Gastroesophageal sphincter (tissue), 3 donors: ENCODE measurements around the gene P2RX1.

Experiments
- EP300 ChIP-seq: sonication (generic); formaldehyde crosslinking; IDR thresholded peaks from one replicate; pipeline ENCODE4 v1.6.1; 2017; ENCODE audit warnings: antibody characterized with exemption, mild to moderate bottlenecking
- POLR2A ChIP-seq, 2 donors: fragments of 450-650 bp; IDR thresholded peaks; one replicate each; pipeline ENCODE4 v1.6.1; 2017; ENCODE audit warnings: antibody characterized with exemption in 2 of 2, mild to moderate bottlenecking in 2 of 2, moderate library complexity in 1 of 2
- TF ChIP-seq, protein P1 (sequence below), 4 experiments: fragments of 200-600 bp in 2 of 4; fragments of 450-650 bp in 2 of 4; sonication (generic) in 1 of 4; IDR thresholded peaks; one replicate each; pipeline ENCODE4 v1.5.1; 2017 to 2019; ENCODE audit warnings: antibody characterized with exemption in 4 of 4, mild to moderate bottlenecking in 2 of 4, moderate library complexity in 2 of 4

- TF ChIP-seq, protein P1, sequence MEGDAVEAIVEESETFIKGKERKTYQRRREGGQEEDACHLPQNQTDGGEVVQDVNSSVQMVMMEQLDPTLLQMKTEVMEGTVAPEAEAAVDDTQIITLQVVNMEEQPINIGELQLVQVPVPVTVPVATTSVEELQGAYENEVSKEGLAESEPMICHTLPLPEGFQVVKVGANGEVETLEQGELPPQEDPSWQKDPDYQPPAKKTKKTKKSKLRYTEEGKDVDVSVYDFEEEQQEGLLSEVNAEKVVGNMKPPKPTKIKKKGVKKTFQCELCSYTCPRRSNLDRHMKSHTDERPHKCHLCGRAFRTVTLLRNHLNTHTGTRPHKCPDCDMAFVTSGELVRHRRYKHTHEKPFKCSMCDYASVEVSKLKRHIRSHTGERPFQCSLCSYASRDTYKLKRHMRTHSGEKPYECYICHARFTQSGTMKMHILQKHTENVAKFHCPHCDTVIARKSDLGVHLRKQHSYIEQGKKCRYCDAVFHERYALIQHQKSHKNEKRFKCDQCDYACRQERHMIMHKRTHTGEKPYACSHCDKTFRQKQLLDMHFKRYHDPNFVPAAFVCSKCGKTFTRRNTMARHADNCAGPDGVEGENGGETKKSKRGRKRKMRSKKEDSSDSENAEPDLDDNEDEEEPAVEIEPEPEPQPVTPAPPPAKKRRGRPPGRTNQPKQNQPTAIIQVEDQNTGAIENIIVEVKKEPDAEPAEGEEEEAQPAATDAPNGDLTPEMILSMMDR (IDR thresholded peaks at IDR 0.05): no peak
- TF ChIP-seq POLR2A (IDR thresholded peaks at IDR 0.05) (no peak), EP300 (no peak)
These were observed 5.4 kb upstream of the P2RX1 start for GRCh38 chr17:3921502-3922319.
